HCT116 (cell line): Measurements from ENCODE around the gene SLC50A1.

Experiments
- CTCF ChIP-seq, 3 experiments: fragments of 200-600 bp in 1 of 3; sonication (generic) in 1 of 3; IDR thresholded peaks in 2 of 3; conservative IDR thresholded peaks in 1 of 3; 2 replicates each; pipeline ENCODE4 v1.5.1; 2012 to 2017; ENCODE audit warnings: low read depth in 2 of 3, low read length in 2 of 3, antibody characterized with exemption in 1 of 3, borderline replicate concordance in 1 of 3, control low read depth in 1 of 3, mild to moderate bottlenecking in 1 of 3, mixed read lengths in 1 of 3, mixed run types in 1 of 3, moderate library complexity in 1 of 3; ENCODE audit not compliant: insufficient read depth in 1 of 3
- ELF1 ChIP-seq: IDR thresholded peaks from 2 replicates; pipeline ENCODE4 v1.6.1; 2012; ENCODE audit warnings: low read depth, borderline replicate concordance
- FOSL1 ChIP-seq: IDR thresholded peaks from 2 replicates; pipeline ENCODE4 v1.6.1; 2012; ENCODE audit warnings: low read depth
- MAX ChIP-seq: IDR thresholded peaks from 2 replicates; pipeline ENCODE4 v1.6.1; 2012
- POLR2A ChIP-seq: IDR thresholded peaks from 2 replicates; pipeline ENCODE4 v1.7.0; 2011; ENCODE audit warnings: borderline replicate concordance; ENCODE audit not compliant: insufficient read depth, insufficient read length; ENCODE audit errors: extremely low read depth
- POLR2AphosphoS5 ChIP-seq: IDR thresholded peaks from 2 replicates; pipeline ENCODE4 v1.6.1; 2011; ENCODE audit warnings: mild to moderate bottlenecking, low read depth, low read length, moderate library complexity
- SIN3A ChIP-seq: IDR thresholded peaks from 2 replicates; pipeline ENCODE4 v1.6.1; 2012; ENCODE audit warnings: low read depth
- SRF ChIP-seq: IDR thresholded peaks from 2 replicates; pipeline ENCODE4 v1.6.1; 2012; ENCODE audit warnings: low read depth
- TCF7L2 ChIP-seq: IDR thresholded peaks from 2 replicates; pipeline ENCODE4 v1.7.0; 2011; ENCODE audit warnings: borderline replicate concordance, inconsistent platforms; ENCODE audit not compliant: insufficient read depth, insufficient read length; ENCODE audit errors: extremely low read depth
- ZFX ChIP-seq: fragments of 450-650 bp; IDR thresholded peaks from 2 replicates; pipeline ENCODE4 v1.6.1; 2017

GRCh38 chr1:155099331-155099730, 36.3 kb upstream of the SLC50A1 start:
- TF ChIP-seq CTCF (IDR thresholded peaks at IDR 0.05 in 2 of 3, conservative IDR thresholded peaks at IDR 0.05 in 1 of 3; ENCODE audit: borderline replicate concordance in 1 of 3, insufficient read depth in 1 of 3, low read depth in 2 of 3, low read length in 2 of 3) (no peak), POLR2A (no peak), FOSL1 (no peak), SRF (no peak), ELF1 (no peak), SIN3A (no peak), POLR2AphosphoS5 (no peak), MAX (no peak), TCF7L2 (no peak), ZFX (no peak)
